SK-N-SH (cell line): ENCODE results near the gene FKBP6. TPM values are rescaled to one million over a fixed set of nuclear protein-coding genes. Genes with fewer than 3 reads are reported as not detected.

ENCODE experiments used
- CTCF ChIA-PET: fragments of 300-600, 350-600 bp; formaldehyde crosslinking; extraction: SDS; loops from one replicate; lab custom pipeline; 2021; lab: Yijun Ruan, JAX
- POLR2A ChIA-PET: fragments of 350-600 bp; sonication (Branson Sonifier 250); formaldehyde crosslinking; extraction: SDS; loops from one replicate; lab custom pipeline; 2020; ENCODE audit warnings: antibody characterized with exemption, inconsistent platforms; lab: Yijun Ruan, JAX
- DNase-seq: peaks from one replicate; pipeline ENCODE4 v3.0.0; 2012
- H2AFZ ChIP-seq: fragments of 200-600 bp; sonication (generic); 2 replicates; pipeline ENCODE4 v1.8.1; 2016; ENCODE audit warnings: antibody characterized with exemption, mild to moderate bottlenecking, low read depth
- H3F3A ChIP-seq: fragments of 200-600 bp; sonication (generic); replicated peaks from 2 replicates; pipeline ENCODE3; 2016; ENCODE audit warnings: antibody characterized with exemption, mild to moderate bottlenecking; ENCODE audit not compliant: insufficient read depth
- H3K27ac ChIP-seq, 2 experiments: fragments of 200-500 bp in 1 of 2; fragments of 200-600 bp in 1 of 2; sonication (Bioruptor generic) in 1 of 2; sonication (generic), shearing (Covaris generic) in 1 of 2; 2 replicates each; pipeline versions ENCODE4 v1.5.1 to v1.6.1; 2014 to 2016; ENCODE audit warnings: low read depth in 2 of 2, inconsistent platforms in 1 of 2, low read length in 1 of 2, mild to moderate bottlenecking in 1 of 2, mixed read lengths in 1 of 2
- H3K27me3 ChIP-seq: fragments of 200-600 bp; sonication (generic), shearing (Covaris generic); 2 replicates; pipeline ENCODE4 v1.6.1; 2016; ENCODE audit warnings: mixed run types; ENCODE audit not compliant: insufficient read depth
- H3K36me3 ChIP-seq, 2 experiments: fragments of 200-500 bp in 1 of 2; fragments of 200-600 bp in 1 of 2; sonication (Bioruptor generic) in 1 of 2; sonication (generic) in 1 of 2; replicated peaks in 1 of 2; 2 replicates each; pipeline versions ENCODE3 to v1.5.1; 2014 to 2016; ENCODE audit warnings: low read length in 1 of 2, mild to moderate bottlenecking in 1 of 2; ENCODE audit not compliant: insufficient read depth in 2 of 2, control insufficient read depth in 1 of 2
- H3K4me1 ChIP-seq, 2 experiments: fragments of 200-500 bp in 1 of 2; fragments of 200-600 bp in 1 of 2; sonication (Bioruptor generic) in 1 of 2; sonication (generic), shearing (Covaris generic) in 1 of 2; 2 replicates each; pipeline versions ENCODE4 v1.5.1 to v1.6.1; 2014 to 2016; ENCODE audit warnings: low read depth in 1 of 2, low read length in 1 of 2, mixed run types in 1 of 2; ENCODE audit not compliant: insufficient read depth in 2 of 2, control insufficient read depth in 1 of 2
- H3K4me2 ChIP-seq: fragments of 200-600 bp; sonication (generic), shearing (Covaris generic); 2 replicates; pipeline ENCODE4 v1.6.1; 2017; ENCODE audit warnings: mixed run types
- H3K4me3 ChIP-seq, 2 experiments: fragments of 200-500 bp in 1 of 2; fragments of 200-600 bp in 1 of 2; sonication (Bioruptor generic) in 1 of 2; sonication (generic), shearing (Covaris generic) in 1 of 2; 2 replicates each; pipeline versions ENCODE4 v1.5.1 to v1.8.1; 2014 to 2016; ENCODE audit warnings: low read depth in 2 of 2, inconsistent platforms in 1 of 2, low read length in 1 of 2, mild to moderate bottlenecking in 1 of 2, mixed read lengths in 1 of 2, moderate library complexity in 1 of 2
- H3K79me2 ChIP-seq: fragments of 200-600 bp; sonication (generic); 2 replicates; pipeline ENCODE4 v1.8.1; 2017; ENCODE audit warnings: mild to moderate bottlenecking; ENCODE audit not compliant: insufficient read depth
- H3K9ac ChIP-seq: fragments of 200-600 bp; sonication (generic); 2 replicates; pipeline ENCODE4 v1.6.1; 2017; ENCODE audit warnings: mixed run types
- H3K9me2 ChIP-seq: fragments of 200-600 bp; sonication (generic); 2 replicates; pipeline ENCODE4 v1.6.1; 2017; ENCODE audit warnings: mixed run types
- H3K9me3 ChIP-seq: fragments of 200-600 bp; sonication (generic); 2 replicates; pipeline ENCODE4 v1.6.1; 2017; ENCODE audit warnings: mixed run types, mild to moderate bottlenecking, moderate library complexity
- H4K20me1 ChIP-seq: fragments of 200-600 bp; sonication (generic); 2 replicates; pipeline ENCODE4 v1.6.1; 2017; ENCODE audit warnings: mild to moderate bottlenecking, mixed run types; ENCODE audit not compliant: insufficient read depth
- CHD2 ChIP-seq: fragments of 150-350 bp; IDR thresholded peaks from 2 replicates; pipeline ENCODE4 v1.6.1; 2018; ENCODE audit warnings: low read length; ENCODE audit not compliant: partially characterized antibody
- EZH2phosphoT487 ChIP-seq: fragments of 200-600 bp; sonication (generic); IDR thresholded peaks from 2 replicates; pipeline ENCODE4 v1.6.1; 2017; ENCODE audit warnings: low read depth, mixed run types, mild to moderate bottlenecking, antibody characterized with exemption, moderate library complexity, borderline replicate concordance
- FOXJ3 ChIP-seq: sonication (generic); formaldehyde crosslinking; IDR thresholded peaks from 2 replicates; pipeline ENCODE4 v1.5.1; 2020; ENCODE audit warnings: mild to moderate bottlenecking, missing genetic modification reagents
- NRF1 ChIP-seq: IDR thresholded peaks from 2 replicates; pipeline ENCODE4 v1.6.1; 2012; ENCODE audit warnings: low read depth, mild to moderate bottlenecking, low read length
- PBX3 ChIP-seq: IDR thresholded peaks from 2 replicates; pipeline ENCODE4; 2012
- POLR2AphosphoS5 ChIP-seq: IDR thresholded peaks from 2 replicates; pipeline ENCODE4 v1.6.1; 2012; ENCODE audit warnings: low read depth, low read length
- REST ChIP-seq: IDR thresholded peaks from 2 replicates; pipeline ENCODE4 v1.6.1; 2012; ENCODE audit warnings: mild to moderate bottlenecking, low read depth, low read length, moderate library complexity
- RXRA ChIP-seq: IDR thresholded peaks from 2 replicates; pipeline ENCODE4 v1.4.0; 2012; ENCODE audit warnings: low read depth, mild to moderate bottlenecking, borderline replicate concordance
- TAF1 ChIP-seq: IDR thresholded peaks from 2 replicates; pipeline ENCODE4 v1.6.1; 2012; ENCODE audit warnings: low read depth, mild to moderate bottlenecking, low read length, moderate library complexity, borderline replicate concordance
- USF1 ChIP-seq: IDR thresholded peaks from 2 replicates; pipeline ENCODE4 v1.4.0; 2012; ENCODE audit warnings: low read depth, borderline replicate concordance
- USF2 ChIP-seq: fragments of 150-350 bp; IDR thresholded peaks from 2 replicates; pipeline ENCODE4 v1.6.1; 2017; ENCODE audit warnings: antibody characterized with exemption, low read length, low read depth, borderline replicate concordance
- WGBS: methylation state at CpG from one replicate; pipeline ENCODE4 v1.1.6; 2017; ENCODE audit warnings: low lambda C conversion rate; 5-methylcytosine and 5-hydroxymethylcytosine counted together
- polyA plus RNA-seq, 3 experiments: library from polyadenylated mRNA; depleted of rRNA; stranded (reverse); fragments of >200 nt; gene quantifications; 2 replicates each; pipeline ENCODE4 v1.2.3, GENCODE V29; 2012

The FKBP6 gene
- polyA plus RNA-seq, 1 of the 3 experiments (the other 2 are of a cell fraction), result not detected

GRCh38 chr7:73343671-73344380 lies 15.9 kb downstream of the FKBP6 start:
- 88% methylated on average over 7 of the region's 7 CpGs for WGBS
- Histone ChIP-seq H3K9me3 (no peaks in the 10 kb centered on the region), H3K4me2 (no peak overlapping the region), H3K4me3 (no peak overlapping the region), H3K4me1 (peaks cover 0 to 2% of the 10 kb centered on the region in 2 experiments; a peak in 1 of 4 replicates), H3K9me2 (no peaks in the 10 kb centered on the region), H3F3A (no peaks in the 10 kb centered on the region), H3K9ac (no peak overlapping the region), H3K36me3 (no peaks in the 10 kb centered on the region), H3K27me3 (no peaks in the 10 kb centered on the region; the same call in 1 of the 2 replicates), H4K20me1 (no peaks in the 10 kb centered on the region), H3K27ac (no peak overlapping the region), H3K79me2 (no peaks in the 10 kb centered on the region), H2AFZ (no peak overlapping the region)
- TF ChIP-seq FOXJ3 (CRISPR knock-in tag) (no peak), POLR2AphosphoS5 (no peak), TAF1 (no peak), PBX3 (no peak), CHD2 (no peak), EZH2phosphoT487 (no peak), NRF1 (no peak), USF1 (no peak), REST (no peak), RXRA (no peak), USF2 (no peak)
- CTCF ChIA-PET, result interaction anchor here (1.5 to 7.9 kb wide), 5 partner anchors 9 to 108 kb away, joined by 6 to 68 read pairs (median 32); no protein-coding TSS in a partner anchor
- POLR2A ChIA-PET, result no interaction called here
- DNase-seq, result no peak
